Suprapubic skin (tissue), 4 donors: ENCODE data around the gene LCE2B.

Source experiments
- CTCF ChIP-seq, 2 donors: fragments of 200-600 bp in 1 of 2; fragments of 450-650 bp in 1 of 2; sonication (generic) in 1 of 2; IDR thresholded peaks; one replicate each; pipeline ENCODE4 v1.5.1; 2016 to 2019; ENCODE audit warnings: antibody characterized with exemption in 2 of 2, mild to moderate bottlenecking in 1 of 2, moderate library complexity in 1 of 2
- EP300 ChIP-seq: sonication (generic); formaldehyde crosslinking; IDR thresholded peaks from one replicate; pipeline ENCODE4 v1.6.1; 2017; ENCODE audit warnings: antibody characterized with exemption
- POLR2A ChIP-seq, 2 donors: fragments of 450-650 bp; IDR thresholded peaks; one replicate each; pipeline ENCODE4 v1.6.1; 2017; ENCODE audit warnings: antibody characterized with exemption in 2 of 2, mild to moderate bottlenecking in 2 of 2, moderate library complexity in 2 of 2
- POLR2AphosphoS5 ChIP-seq, 3 donors: sonication (generic); formaldehyde crosslinking; IDR thresholded peaks; one replicate each; pipeline ENCODE4 v1.6.1; 2017; ENCODE audit warnings: antibody characterized with exemption in 3 of 3

- TF ChIP-seq CTCF (IDR thresholded peaks at IDR 0.05), result no peak
- no peak for TF ChIP-seq POLR2A (IDR thresholded peaks at IDR 0.05)
- no peak for TF ChIP-seq EP300
- no peak for TF ChIP-seq POLR2AphosphoS5 (IDR thresholded peaks at IDR 0.05)
These were observed 2.1 kb upstream of the LCE2B start for GRCh38 chr1:152683846-152684245.
